Neural cell (in vitro differentiated cells): Measurements from ENCODE around the gene TNFAIP1.

Experiments used
- EP300 ChIP-seq: fragments of 450-650 bp; conservative IDR thresholded peaks from 2 replicates; pipeline ENCODE4 v1.6.1; 2014; ENCODE audit warnings: antibody characterized with exemption, mild to moderate bottlenecking, moderate library complexity; ENCODE audit not compliant: poor library complexity, severe bottlenecking
- EZH2 ChIP-seq: fragments of 200-600, 300-800 bp; shearing (Covaris generic), sonication (generic); IDR thresholded peaks from 2 replicates; pipeline ENCODE4 v1.6.1; 2014; ENCODE audit warnings: antibody characterized with exemption, low read length, borderline replicate concordance, mild to moderate bottlenecking; ENCODE audit not compliant: insufficient read depth, poor library complexity, severe bottlenecking
- POLR2AphosphoS5 ChIP-seq: IDR thresholded peaks from 2 replicates; pipeline ENCODE4 v1.6.1; 2012
- RAD21 ChIP-seq: fragments of 450-650 bp; conservative IDR thresholded peaks from 2 replicates; pipeline ENCODE4 v1.6.1; 2014; ENCODE audit warnings: antibody characterized with exemption, mild to moderate bottlenecking, moderate library complexity
- SMC3 ChIP-seq: fragments of 450-650 bp; conservative IDR thresholded peaks from 2 replicates; pipeline ENCODE4 v1.6.1; 2014; ENCODE audit warnings: antibody characterized with exemption, mild to moderate bottlenecking, moderate library complexity; ENCODE audit not compliant: poor library complexity
- TF ChIP-seq, protein P1 (sequence below): fragments of 450-650 bp; IDR thresholded peaks from 2 replicates; pipeline ENCODE4 v1.5.1; 2014; ENCODE audit warnings: antibody characterized with exemption, mild to moderate bottlenecking, moderate library complexity; ENCODE audit not compliant: poor library complexity, severe bottlenecking

DNA sequence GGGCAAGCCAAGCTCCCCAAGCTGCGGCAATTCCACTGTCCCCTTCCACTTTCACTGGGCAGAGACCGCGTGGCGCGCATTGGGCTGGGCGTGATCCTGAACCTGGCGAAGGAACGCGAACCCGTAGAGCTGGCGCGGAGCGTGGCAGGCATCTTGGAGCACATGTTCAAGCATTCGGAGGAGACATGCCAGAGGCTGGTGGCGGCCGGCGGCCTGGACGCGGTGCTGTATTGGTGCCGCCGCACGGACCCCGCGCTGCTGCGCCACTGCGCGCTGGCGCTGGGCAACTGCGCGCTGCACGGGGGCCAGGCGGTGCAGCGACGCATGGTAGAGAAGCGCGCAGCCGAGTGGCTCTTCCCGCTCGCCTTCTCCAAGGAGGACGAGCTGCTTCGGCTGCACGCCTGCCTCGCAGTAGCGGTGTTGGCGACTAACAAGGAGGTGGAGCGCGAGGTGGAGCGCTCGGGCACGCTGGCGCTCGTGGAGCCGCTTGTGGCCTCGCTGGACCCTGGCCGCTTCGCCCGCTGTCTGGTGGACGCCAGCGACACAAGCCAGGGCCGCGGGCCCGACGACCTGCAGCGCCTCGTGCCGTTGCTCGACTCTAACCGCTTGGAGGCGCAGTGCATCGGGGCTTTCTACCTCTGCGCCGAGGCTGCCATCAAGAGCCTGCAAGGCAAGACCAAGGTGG lies 45.7 kb downstream of the TNFAIP1 start:
- TF ChIP-seq, protein P1, sequence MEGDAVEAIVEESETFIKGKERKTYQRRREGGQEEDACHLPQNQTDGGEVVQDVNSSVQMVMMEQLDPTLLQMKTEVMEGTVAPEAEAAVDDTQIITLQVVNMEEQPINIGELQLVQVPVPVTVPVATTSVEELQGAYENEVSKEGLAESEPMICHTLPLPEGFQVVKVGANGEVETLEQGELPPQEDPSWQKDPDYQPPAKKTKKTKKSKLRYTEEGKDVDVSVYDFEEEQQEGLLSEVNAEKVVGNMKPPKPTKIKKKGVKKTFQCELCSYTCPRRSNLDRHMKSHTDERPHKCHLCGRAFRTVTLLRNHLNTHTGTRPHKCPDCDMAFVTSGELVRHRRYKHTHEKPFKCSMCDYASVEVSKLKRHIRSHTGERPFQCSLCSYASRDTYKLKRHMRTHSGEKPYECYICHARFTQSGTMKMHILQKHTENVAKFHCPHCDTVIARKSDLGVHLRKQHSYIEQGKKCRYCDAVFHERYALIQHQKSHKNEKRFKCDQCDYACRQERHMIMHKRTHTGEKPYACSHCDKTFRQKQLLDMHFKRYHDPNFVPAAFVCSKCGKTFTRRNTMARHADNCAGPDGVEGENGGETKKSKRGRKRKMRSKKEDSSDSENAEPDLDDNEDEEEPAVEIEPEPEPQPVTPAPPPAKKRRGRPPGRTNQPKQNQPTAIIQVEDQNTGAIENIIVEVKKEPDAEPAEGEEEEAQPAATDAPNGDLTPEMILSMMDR, result peak; percentile 30
- TF ChIP-seq RAD21 (no peak), POLR2AphosphoS5 (no peak), EP300 (no peak), SMC3 (no peak), EZH2 (no peak)
